ENCODE results near the gene KDSR.
A peak's percentile ranks its signal among the peaks of the same experiment; 100 is the strongest.

KDSR gene

DNA sequence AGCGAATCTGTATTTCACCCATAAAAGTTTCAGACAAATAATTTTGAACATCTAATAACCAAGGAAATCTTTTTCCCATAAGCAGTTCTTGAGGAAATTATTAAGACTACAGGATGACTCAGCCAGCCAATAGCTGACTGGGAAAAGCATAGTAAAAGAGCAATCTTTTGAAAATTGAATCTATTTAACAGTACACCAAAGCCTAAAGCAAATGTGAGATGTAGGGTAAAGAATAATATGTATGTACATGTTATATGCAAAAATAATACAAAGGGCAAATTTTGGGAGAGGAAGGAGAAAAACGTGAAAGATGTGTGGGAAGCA, 12.6 kb upstream of the KDSR start:
- Histone ChIP-seq H3K4me1 (ENCODE audit: insufficient read depth, insufficient read length) (no peaks in the 10 kb centered on the region), H3K9ac (ENCODE audit: insufficient read length, low read depth) (no peak overlapping the region), H3K36me3 (ENCODE audit: insufficient read depth, insufficient read length, low read length) (no peaks in the 10 kb centered on the region), H3K4me3 (ENCODE audit: insufficient read length, low read depth) (no peak overlapping the region), H3K27me3 (ENCODE audit: insufficient read depth, insufficient read length) (no peaks in the 10 kb centered on the region), H3K9me3 (ENCODE audit: insufficient read depth, low read length) (no peaks in the 10 kb centered on the region)
- TF ChIP-seq ZNF274 (IDR thresholded peaks at IDR 0.05; ENCODE audit: low read depth, low read length) = no peak
- TF ChIP-seq SUZ12 (IDR thresholded peaks at IDR 0.05; ENCODE audit: extremely low read depth, insufficient read depth, insufficient read length) = no peak
- TF ChIP-seq YY1 (IDR thresholded peaks at IDR 0.05; ENCODE audit: insufficient read depth, insufficient read length) = no peak
- DNase-seq (ENCODE audit: low read depth, low spot score) = no peak

DNA sequence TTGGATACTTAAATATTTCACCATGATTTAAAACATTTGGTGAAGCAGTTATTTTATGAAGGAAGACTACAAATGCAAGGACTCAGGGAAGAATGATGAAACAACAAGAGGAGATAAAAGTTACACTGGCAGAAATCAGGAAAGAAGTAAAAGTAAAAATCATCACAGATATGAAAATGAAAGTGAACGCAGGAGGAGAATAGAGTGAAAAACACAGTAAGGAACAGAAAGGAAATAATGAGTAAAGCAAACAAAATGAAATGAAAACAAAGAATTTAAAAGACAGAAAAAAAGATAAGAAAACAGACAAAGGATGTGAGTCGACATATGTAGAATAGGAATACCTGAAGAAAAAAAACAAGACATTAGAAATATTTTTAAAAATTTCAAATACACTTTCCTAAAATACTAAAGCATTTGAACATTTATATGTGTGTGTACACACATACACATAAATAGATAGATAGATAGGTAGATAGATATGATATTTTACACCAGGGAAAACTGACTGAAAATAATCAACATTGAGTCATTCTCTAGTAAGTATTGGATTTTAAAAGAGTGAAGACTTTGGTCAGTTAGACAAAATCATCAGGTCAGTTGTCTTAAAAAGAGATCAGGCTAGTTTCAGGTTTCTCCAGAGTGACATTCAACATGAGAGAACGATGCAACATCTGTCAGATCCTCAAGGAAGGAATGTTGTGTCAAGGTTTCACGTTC, 12.1 kb upstream of the KDSR start:
- H3K27me3 ChIP-seq (ENCODE audit: insufficient read depth, insufficient read length) = no peaks in the 10 kb centered on the region
- H3K4me1 ChIP-seq (ENCODE audit: insufficient read depth, insufficient read length) = no peaks in the 10 kb centered on the region
- no peaks in the 10 kb centered on the region for H3K36me3 ChIP-seq (ENCODE audit: insufficient read depth, insufficient read length, low read length)
- no peak overlapping the region for H3K4me3 ChIP-seq (ENCODE audit: insufficient read length, low read depth)
- H3K9ac ChIP-seq (ENCODE audit: insufficient read length, low read depth) = no peak overlapping the region
- TF ChIP-seq ZNF274 (IDR thresholded peaks at IDR 0.05; ENCODE audit: low read depth, low read length) = no peak
- no peak for TF ChIP-seq YY1 (IDR thresholded peaks at IDR 0.05; ENCODE audit: insufficient read depth, insufficient read length)
- TF ChIP-seq SUZ12 (IDR thresholded peaks at IDR 0.05; ENCODE audit: extremely low read depth, insufficient read depth, insufficient read length) = no peak
- no peak for DNase-seq (ENCODE audit: low read depth, low spot score)
- no peaks in the 10 kb centered on the region for H3K9me3 ChIP-seq (ENCODE audit: insufficient read depth, low read length)

DNA sequence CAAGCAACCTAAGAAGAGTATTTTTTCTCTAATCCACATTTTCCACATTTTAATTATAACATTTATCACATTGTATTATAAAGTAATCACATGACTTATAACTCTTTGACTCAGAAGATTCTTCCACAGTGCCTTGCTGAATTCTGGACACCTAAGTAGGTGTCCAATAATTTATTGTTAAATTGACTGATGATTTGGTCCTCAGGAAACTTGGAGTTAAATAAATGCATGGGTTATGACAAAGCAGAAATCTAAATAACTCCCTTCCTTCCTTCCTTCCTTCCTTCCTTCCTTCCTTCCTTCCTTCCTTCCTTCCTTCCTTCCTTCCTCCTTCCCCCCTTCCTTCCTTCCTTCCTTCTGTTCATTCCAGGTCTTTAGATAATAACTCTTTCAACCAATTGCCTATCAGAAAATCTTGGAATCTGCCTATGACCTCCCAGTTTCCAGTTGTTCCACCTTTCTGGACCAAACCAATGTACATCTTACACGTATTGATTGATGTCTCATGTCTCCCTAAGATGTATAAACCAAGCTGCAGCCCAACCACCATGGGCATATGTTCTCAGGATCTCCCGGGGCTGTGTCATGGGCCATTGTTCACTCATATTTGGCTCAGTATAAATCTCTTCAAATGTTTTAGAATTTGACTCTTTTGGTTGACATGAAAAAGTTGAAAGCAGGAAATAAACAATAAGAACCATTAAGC, 10.4 kb upstream of the KDSR start:
- Histone ChIP-seq H3K27me3 (ENCODE audit: insufficient read depth, insufficient read length) (no peaks in the 10 kb centered on the region), H3K9ac (ENCODE audit: insufficient read length, low read depth) (no peak overlapping the region), H3K36me3 (ENCODE audit: insufficient read depth, insufficient read length, low read length) (no peaks in the 10 kb centered on the region), H3K9me3 (ENCODE audit: insufficient read depth, low read length) (no peaks in the 10 kb centered on the region), H3K4me1 (ENCODE audit: insufficient read depth, insufficient read length) (no peaks in the 10 kb centered on the region), H3K4me3 (ENCODE audit: insufficient read length, low read depth) (no peak overlapping the region)
- TF ChIP-seq SUZ12 (IDR thresholded peaks at IDR 0.05; ENCODE audit: extremely low read depth, insufficient read depth, insufficient read length) = no peak
- TF ChIP-seq YY1 (IDR thresholded peaks at IDR 0.05; ENCODE audit: insufficient read depth, insufficient read length) = no peak
- no peak for TF ChIP-seq ZNF274 (IDR thresholded peaks at IDR 0.05; ENCODE audit: low read depth, low read length)
- no peak for DNase-seq (ENCODE audit: low read depth, low spot score)

DNA sequence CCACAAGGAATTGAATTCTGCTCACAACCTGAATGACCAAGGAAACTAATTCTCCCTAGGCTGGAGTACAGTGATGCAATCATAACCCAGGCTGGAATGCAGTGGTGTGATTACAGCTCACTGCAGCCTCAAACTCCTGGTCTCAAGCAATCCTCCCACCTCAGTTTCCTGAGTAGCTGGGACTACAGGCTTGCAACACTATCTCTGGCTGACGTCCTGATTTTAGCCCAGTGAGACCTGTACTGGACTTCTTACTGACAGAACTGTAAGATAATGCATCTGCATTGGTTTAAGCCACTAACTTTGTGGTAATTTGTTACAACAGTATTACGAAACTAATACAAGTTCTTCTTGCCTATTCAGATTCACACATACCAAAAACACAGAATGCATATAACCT, 9.5 kb upstream of the KDSR start:
- H3K27me3 ChIP-seq (ENCODE audit: insufficient read depth, insufficient read length) = no peaks in the 10 kb centered on the region
- H3K4me3 ChIP-seq (ENCODE audit: insufficient read length, low read depth) = no peak overlapping the region
- H3K9ac ChIP-seq (ENCODE audit: insufficient read length, low read depth) = no peak overlapping the region
- no peaks in the 10 kb centered on the region for H3K36me3 ChIP-seq (ENCODE audit: insufficient read depth, insufficient read length, low read length)
- TF ChIP-seq YY1 (IDR thresholded peaks at IDR 0.05; ENCODE audit: insufficient read depth, insufficient read length) (no peak), SUZ12 (IDR thresholded peaks at IDR 0.05; ENCODE audit: extremely low read depth, insufficient read depth, insufficient read length) (no peak), ZNF274 (IDR thresholded peaks at IDR 0.05; ENCODE audit: low read depth, low read length) (no peak)
- H3K9me3 ChIP-seq (ENCODE audit: insufficient read depth, low read length) = no peaks in the 10 kb centered on the region
- no peak for DNase-seq (ENCODE audit: low read depth, low spot score)
- H3K4me1 ChIP-seq (ENCODE audit: insufficient read depth, insufficient read length) = no peaks in the 10 kb centered on the region

DNA sequence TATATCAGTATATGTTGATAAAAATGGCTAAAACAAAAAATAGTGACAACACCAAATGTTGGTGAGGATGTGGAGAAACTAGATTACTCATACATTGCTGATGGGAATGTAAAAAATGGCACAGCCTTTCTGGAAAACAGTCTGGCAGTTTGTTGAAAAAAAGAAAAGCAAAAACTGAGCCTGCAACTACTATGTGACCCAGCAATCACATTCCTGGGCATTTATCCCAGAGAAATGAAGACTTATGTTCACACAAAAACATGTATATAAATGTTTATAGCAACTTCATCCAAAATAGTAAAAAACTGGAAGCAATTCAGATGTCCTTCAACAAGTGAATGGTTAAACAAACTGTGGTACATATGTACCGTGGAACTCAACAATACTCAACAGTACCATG, 7.5 kb upstream of the KDSR start:
- TF ChIP-seq YY1 (IDR thresholded peaks at IDR 0.05; ENCODE audit: insufficient read depth, insufficient read length) (no peak), SUZ12 (IDR thresholded peaks at IDR 0.05; ENCODE audit: extremely low read depth, insufficient read depth, insufficient read length) (no peak), ZNF274 (IDR thresholded peaks at IDR 0.05; ENCODE audit: low read depth, low read length) (no peak)
- H3K27me3 ChIP-seq (ENCODE audit: insufficient read depth, insufficient read length) = no peaks in the 10 kb centered on the region

DNA sequence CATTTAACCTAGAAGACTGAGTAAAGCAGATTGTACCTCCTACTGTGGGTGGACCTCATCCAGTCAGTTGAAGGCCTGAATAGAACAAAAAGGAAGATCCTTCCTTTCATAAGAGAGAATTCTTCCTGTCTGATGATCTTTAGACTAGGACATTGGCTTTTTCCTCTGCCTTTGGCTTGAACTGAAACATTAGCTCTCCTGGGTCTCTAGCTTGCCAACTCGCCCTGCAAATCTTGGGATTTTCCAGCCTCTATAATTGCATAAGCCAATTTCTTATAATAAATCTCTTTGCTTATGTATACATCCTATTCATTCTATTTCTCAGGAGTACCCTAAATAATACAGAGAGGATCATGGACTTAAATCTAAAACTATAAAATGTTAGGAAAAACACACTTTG, 6.2 kb upstream of the KDSR start:
- Histone ChIP-seq H3K9me3 (ENCODE audit: insufficient read depth, low read length) (peaks cover 17% of the 10 kb centered on the region; the same call in 1 of the 2 replicates), H3K27me3 (ENCODE audit: insufficient read depth, insufficient read length) (no peaks in the 10 kb centered on the region), H3K9ac (ENCODE audit: insufficient read length, low read depth) (no peak overlapping the region), H3K4me1 (ENCODE audit: insufficient read depth, insufficient read length) (no peaks in the 10 kb centered on the region), H3K36me3 (ENCODE audit: insufficient read depth, insufficient read length, low read length) (no peaks in the 10 kb centered on the region), H3K4me3 (ENCODE audit: insufficient read length, low read depth) (no peak overlapping the region)
- no peak for DNase-seq (ENCODE audit: low read depth, low spot score)
- TF ChIP-seq ZNF274 (IDR thresholded peaks at IDR 0.05; ENCODE audit: low read depth, low read length) (no peak), SUZ12 (IDR thresholded peaks at IDR 0.05; ENCODE audit: extremely low read depth, insufficient read depth, insufficient read length) (no peak), YY1 (IDR thresholded peaks at IDR 0.05; ENCODE audit: insufficient read depth, insufficient read length) (no peak)

More for the DNA sequence above, 7.5 kb upstream of the KDSR start:
- Histone ChIP-seq H3K36me3 (ENCODE audit: insufficient read depth, insufficient read length, low read length) (no peaks in the 10 kb centered on the region), H3K4me1 (ENCODE audit: insufficient read depth, insufficient read length) (no peaks in the 10 kb centered on the region), H3K9me3 (ENCODE audit: insufficient read depth, low read length) (peaks cover 5% of the 10 kb centered on the region; the same call in 1 of the 2 replicates), H3K9ac (ENCODE audit: insufficient read length, low read depth) (no peak overlapping the region), H3K4me3 (ENCODE audit: insufficient read length, low read depth) (no peak overlapping the region)
- DNase-seq (ENCODE audit: low read depth, low spot score) = no peak

DNA sequence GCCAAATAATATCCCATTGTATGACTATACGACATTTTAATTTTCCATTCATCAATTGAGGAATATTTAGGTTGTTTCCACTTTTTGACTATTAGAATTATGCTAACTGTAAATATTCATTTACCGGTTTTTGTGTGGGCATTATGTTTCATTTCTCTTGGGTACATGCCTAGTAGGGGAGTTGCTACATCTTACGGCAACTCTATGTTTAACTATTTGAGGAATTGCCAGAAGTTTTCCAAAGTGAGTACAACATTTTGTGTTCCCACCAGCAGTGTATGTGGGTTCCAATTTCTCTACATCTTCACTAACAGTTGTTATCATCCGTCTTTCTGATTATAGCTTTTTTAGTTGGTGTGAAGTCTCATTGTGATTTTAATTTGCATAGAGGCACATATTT, 1.6 kb upstream of the KDSR start:
- Histone ChIP-seq H3K4me1 (ENCODE audit: insufficient read depth, insufficient read length) (no peaks in the 10 kb centered on the region), H3K9ac (ENCODE audit: insufficient read length, low read depth) (no peak overlapping the region), H3K9me3 (ENCODE audit: insufficient read depth, low read length) (peaks cover 17% of the 10 kb centered on the region; the same call in 1 of the 2 replicates), H3K36me3 (ENCODE audit: insufficient read depth, insufficient read length, low read length) (no peaks in the 10 kb centered on the region), H3K27me3 (ENCODE audit: insufficient read depth, insufficient read length) (peaks cover 4% of the 10 kb centered on the region), H3K4me3 (ENCODE audit: insufficient read length, low read depth) (peak overlapping the region; percentile 82)
- DNase-seq (ENCODE audit: low read depth, low spot score) = no peak
- TF ChIP-seq ZNF274 (IDR thresholded peaks at IDR 0.05; ENCODE audit: low read depth, low read length) = no peak
- TF ChIP-seq YY1 (IDR thresholded peaks at IDR 0.05; ENCODE audit: insufficient read depth, insufficient read length) = no peak
- no peak for TF ChIP-seq SUZ12 (IDR thresholded peaks at IDR 0.05; ENCODE audit: extremely low read depth, insufficient read depth, insufficient read length)

Measured in NT2/D1 (cell line).